HEK293 (cell line): ENCODE results near the gene ARMC3.

ENCODE experiments used
- CTCF ChIA-PET: fragments of 350-600 bp; formaldehyde crosslinking; extraction: SDS; loops from one replicate; lab custom pipeline; 2021; ENCODE audit warnings: antibody characterized with exemption; lab: Yijun Ruan, JAX
- POLR2A ChIA-PET: fragments of 300-600 bp; formaldehyde crosslinking; extraction: SDS; loops from one replicate; lab custom pipeline; 2020; ENCODE audit warnings: antibody characterized with exemption, inconsistent platforms; lab: Yijun Ruan, JAX
- H3K27ac ChIP-seq: fragments of 200-500 bp; sonication (Bioruptor generic); 2 replicates; pipeline ENCODE4 v1.5.1; 2014; ENCODE audit warnings: low read depth, low read length, control low read depth, inconsistent platforms; ENCODE audit errors: extremely low read depth
- H3K36me3 ChIP-seq, 2 experiments: fragments of 200-500 bp in 1 of 2; sonication (Bioruptor generic) in 1 of 2; 1 replicate in 1 of 2; 2 replicates in 1 of 2; pipeline ENCODE4 v1.5.1; 2014 to 2017; ENCODE audit warnings: inconsistent platforms in 2 of 2, low read length in 2 of 2; ENCODE audit not compliant: control insufficient read depth in 2 of 2, insufficient read depth in 1 of 2
- H3K4me1 ChIP-seq: fragments of 200-500 bp; sonication (Bioruptor generic); 2 replicates; pipeline ENCODE4 v1.5.1; 2014; ENCODE audit warnings: mild to moderate bottlenecking, low read length, inconsistent platforms; ENCODE audit not compliant: control insufficient read depth, insufficient read depth
- H3K4me3 ChIP-seq: 2 replicates; pipeline ENCODE4 v1.5.1; 2011; ENCODE audit warnings: low read depth, mild to moderate bottlenecking, control low read depth, low read length, moderate library complexity
- H3K9me3 ChIP-seq: fragments of 200-500 bp; sonication (Bioruptor generic); 2 replicates; pipeline ENCODE4 v1.5.1; 2014; ENCODE audit warnings: low read depth, low read length, inconsistent platforms; ENCODE audit not compliant: control insufficient read depth, insufficient read depth
- EGR2 ChIP-seq: fragments of 450-650 bp; formaldehyde crosslinking; IDR thresholded peaks from 2 replicates; pipeline ENCODE4 v1.5.1; 2016; ENCODE audit warnings: low read depth, missing biosample characterization, missing genetic modification characterization
- FEZF1 ChIP-seq: fragments of 450-650 bp; formaldehyde crosslinking; IDR thresholded peaks from 2 replicates; pipeline ENCODE4 v1.5.1; 2016; ENCODE audit warnings: missing biosample characterization, missing genetic modification characterization
- GLIS1 ChIP-seq: fragments of 450-650 bp; formaldehyde crosslinking; IDR thresholded peaks from 2 replicates; pipeline ENCODE4 v1.5.1; 2016; ENCODE audit warnings: missing biosample characterization, missing genetic modification characterization
- KLF8 ChIP-seq: fragments of 450-650 bp; formaldehyde crosslinking; IDR thresholded peaks from 2 replicates; pipeline ENCODE4 v1.5.1; 2016; ENCODE audit warnings: missing biosample characterization, missing genetic modification characterization
- KLF9 ChIP-seq: fragments of 450-650 bp; formaldehyde crosslinking; IDR thresholded peaks from 2 replicates; pipeline ENCODE4 v1.5.1; 2016; ENCODE audit warnings: missing biosample characterization, missing genetic modification characterization, low read depth
- MEIS1 ChIP-seq: sonication (generic); formaldehyde crosslinking; IDR thresholded peaks from 2 replicates; pipeline ENCODE4 v1.8.1; 2022; ENCODE audit warnings: missing genetic modification reagents, mild to moderate bottlenecking, borderline replicate concordance
- OVOL3 ChIP-seq: fragments of 450-650 bp; formaldehyde crosslinking; IDR thresholded peaks from 2 replicates; pipeline ENCODE4 v1.5.1; 2016; ENCODE audit warnings: missing biosample characterization, missing genetic modification characterization
- ZNF157 ChIP-seq: fragments of 450-650 bp; formaldehyde crosslinking; IDR thresholded peaks from 2 replicates; pipeline ENCODE4 v1.5.1; 2016; ENCODE audit warnings: missing biosample characterization, missing genetic modification characterization
- ZNF16 ChIP-seq: fragments of 450-650 bp; formaldehyde crosslinking; IDR thresholded peaks from 2 replicates; pipeline ENCODE4 v1.5.1; 2016; ENCODE audit warnings: low read depth, missing biosample characterization, missing genetic modification characterization
- ZNF2 ChIP-seq: fragments of 450-650 bp; formaldehyde crosslinking; IDR thresholded peaks from 2 replicates; pipeline ENCODE4 v1.5.1; 2016; ENCODE audit warnings: missing biosample characterization, missing genetic modification characterization
- ZNF221 ChIP-seq: fragments of 450-650 bp; formaldehyde crosslinking; IDR thresholded peaks from 2 replicates; pipeline ENCODE4 v1.5.1; 2017; ENCODE audit warnings: missing biosample characterization, missing genetic modification characterization, borderline replicate concordance
- ZNF223 ChIP-seq: fragments of 450-650 bp; formaldehyde crosslinking; IDR thresholded peaks from 2 replicates; pipeline ENCODE4 v1.5.1; 2016; ENCODE audit warnings: missing biosample characterization, missing genetic modification characterization
- ZNF341 ChIP-seq: fragments of 450-650 bp; formaldehyde crosslinking; IDR thresholded peaks from 2 replicates; pipeline ENCODE4; 2016; ENCODE audit warnings: low read depth, missing biosample characterization, missing genetic modification characterization
- ZNF423 ChIP-seq: fragments of 450-650 bp; formaldehyde crosslinking; IDR thresholded peaks from 2 replicates; pipeline ENCODE4 v1.5.1; 2016; ENCODE audit warnings: missing biosample characterization, missing genetic modification characterization
- ZNF473 ChIP-seq: fragments of 450-650 bp; formaldehyde crosslinking; IDR thresholded peaks from 2 replicates; pipeline ENCODE4 v1.5.1; 2017; ENCODE audit warnings: missing biosample characterization, missing genetic modification characterization
- ZNF48 ChIP-seq: fragments of 450-650 bp; formaldehyde crosslinking; IDR thresholded peaks from 2 replicates; pipeline ENCODE4 v1.5.1; 2016; ENCODE audit warnings: missing biosample characterization, missing genetic modification characterization
- ZNF510 ChIP-seq: fragments of 450-650 bp; formaldehyde crosslinking; IDR thresholded peaks from 2 replicates; pipeline ENCODE4 v1.5.1; 2018; ENCODE audit warnings: mild to moderate bottlenecking, missing genetic modification characterization, missing biosample characterization; ENCODE audit not compliant: insufficient replicate concordance
- ZNF571 ChIP-seq: fragments of 450-650 bp; formaldehyde crosslinking; IDR thresholded peaks from 2 replicates; pipeline ENCODE4 v1.5.0; 2017; ENCODE audit warnings: missing biosample characterization, missing genetic modification characterization
- ZNF654 ChIP-seq: fragments of 450-650 bp; formaldehyde crosslinking; IDR thresholded peaks from 2 replicates; pipeline ENCODE4 v1.5.1; 2016; ENCODE audit warnings: low read depth, missing biosample characterization, missing genetic modification characterization
- ZNF658 ChIP-seq: fragments of 450-650 bp; formaldehyde crosslinking; IDR thresholded peaks from 2 replicates; pipeline ENCODE4; 2016; ENCODE audit warnings: missing biosample characterization, missing genetic modification characterization
- ZNF660 ChIP-seq: fragments of 450-650 bp; IDR thresholded peaks from 2 replicates; pipeline ENCODE4 v1.5.1; 2018; ENCODE audit warnings: missing biosample characterization, mild to moderate bottlenecking, missing genetic modification characterization
- ZNF76 ChIP-seq: fragments of 450-650 bp; formaldehyde crosslinking; IDR thresholded peaks from 2 replicates; pipeline ENCODE4; 2016; ENCODE audit warnings: low read depth, missing biosample characterization, missing genetic modification characterization, borderline replicate concordance
- ZNF843 ChIP-seq: fragments of 450-650 bp; formaldehyde crosslinking; IDR thresholded peaks from 2 replicates; pipeline ENCODE4 v1.5.1; 2016; ENCODE audit warnings: missing biosample characterization, missing genetic modification characterization
- TF ChIP-seq, protein P1 (sequence below): fragments of 450-650 bp; formaldehyde crosslinking; IDR thresholded peaks from 2 replicates; pipeline ENCODE4 v1.5.1; 2016; ENCODE audit warnings: missing biosample characterization, missing genetic modification characterization
- TF ChIP-seq, protein P2 (sequence below): fragments of 450-650 bp; formaldehyde crosslinking; IDR thresholded peaks from 2 replicates; pipeline ENCODE4 v1.5.1; 2017; ENCODE audit warnings: missing biosample characterization, missing genetic modification characterization
- TF ChIP-seq, protein P3 (sequence below): fragments of 450-650 bp; formaldehyde crosslinking; conservative IDR thresholded peaks from 2 replicates; pipeline ENCODE4 v1.5.1; 2016; ENCODE audit warnings: low read depth, missing biosample characterization, missing genetic modification characterization
- TF ChIP-seq, protein P4 (sequence below): fragments of 450-650 bp; formaldehyde crosslinking; IDR thresholded peaks from 2 replicates; pipeline ENCODE4 v1.5.1; 2016; ENCODE audit warnings: missing biosample characterization, missing genetic modification characterization

The ARMC3 gene

DNA sequence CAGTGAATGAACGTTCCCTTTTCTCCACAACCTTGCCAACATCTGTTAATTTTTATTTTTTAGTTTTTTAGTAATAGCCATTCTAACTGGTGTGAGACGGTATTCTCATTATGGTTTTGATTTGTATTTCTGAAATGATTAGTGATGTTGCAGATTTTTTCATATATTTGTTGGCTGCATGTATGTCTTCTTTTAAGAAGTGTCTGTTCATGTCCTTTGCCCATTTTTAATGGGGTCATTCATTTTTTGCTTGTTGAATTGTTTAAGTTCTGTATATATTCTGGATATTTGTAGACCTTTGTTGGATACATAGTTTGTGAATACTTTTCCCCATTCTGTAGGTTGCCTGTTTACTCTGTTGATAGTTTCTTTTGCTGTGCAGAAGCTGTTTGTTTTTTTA is 93.6 kb downstream of the ARMC3 start:
- Histone ChIP-seq H3K36me3 (no peaks in the 10 kb centered on the region), H3K9me3 (no peaks in the 10 kb centered on the region), H3K27ac (no peak overlapping the region), H3K4me3 (no peak overlapping the region), H3K4me1 (no peaks in the 10 kb centered on the region)
- TF ChIP-seq ZNF654 (tag by site-specific recombination) = no peak
- no peak for TF ChIP-seq KLF8
- TF ChIP-seq FEZF1 (tag by site-specific recombination) = no peak
- TF ChIP-seq, protein P1, sequence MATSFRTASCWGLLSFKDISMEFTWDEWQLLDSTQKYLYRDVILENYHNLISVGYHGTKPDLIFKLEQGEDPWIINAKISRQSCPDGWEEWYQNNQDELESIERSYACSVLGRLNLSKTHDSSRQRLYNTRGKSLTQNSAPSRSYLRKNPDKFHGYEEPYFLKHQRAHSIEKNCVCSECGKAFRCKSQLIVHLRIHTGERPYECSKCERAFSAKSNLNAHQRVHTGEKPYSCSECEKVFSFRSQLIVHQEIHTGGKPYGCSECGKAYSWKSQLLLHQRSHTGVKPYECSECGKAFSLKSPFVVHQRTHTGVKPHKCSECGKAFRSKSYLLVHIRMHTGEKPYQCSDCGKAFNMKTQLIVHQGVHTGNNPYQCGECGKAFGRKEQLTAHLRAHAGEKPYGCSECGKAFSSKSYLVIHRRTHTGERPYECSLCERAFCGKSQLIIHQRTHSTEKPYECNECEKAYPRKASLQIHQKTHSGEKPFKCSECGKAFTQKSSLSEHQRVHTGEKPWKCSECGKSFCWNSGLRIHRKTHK = no peak
- TF ChIP-seq, protein P2, sequence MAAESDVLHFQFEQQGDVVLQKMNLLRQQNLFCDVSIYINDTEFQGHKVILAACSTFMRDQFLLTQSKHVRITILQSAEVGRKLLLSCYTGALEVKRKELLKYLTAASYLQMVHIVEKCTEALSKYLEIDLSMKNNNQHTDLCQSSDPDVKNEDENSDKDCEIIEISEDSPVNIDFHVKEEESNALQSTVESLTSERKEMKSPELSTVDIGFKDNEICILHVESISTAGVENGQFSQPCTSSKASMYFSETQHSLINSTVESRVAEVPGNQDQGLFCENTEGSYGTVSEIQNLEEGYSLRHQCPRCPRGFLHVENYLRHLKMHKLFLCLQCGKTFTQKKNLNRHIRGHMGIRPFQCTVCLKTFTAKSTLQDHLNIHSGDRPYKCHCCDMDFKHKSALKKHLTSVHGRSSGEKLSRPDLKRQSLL (tag by site-specific recombination) = no peak
- TF ChIP-seq ZNF473 = no peak
- no peak for TF ChIP-seq KLF9 (tag by site-specific recombination)
- no peak for TF ChIP-seq ZNF16
- no peak for TF ChIP-seq ZNF223
- TF ChIP-seq, protein P3, sequence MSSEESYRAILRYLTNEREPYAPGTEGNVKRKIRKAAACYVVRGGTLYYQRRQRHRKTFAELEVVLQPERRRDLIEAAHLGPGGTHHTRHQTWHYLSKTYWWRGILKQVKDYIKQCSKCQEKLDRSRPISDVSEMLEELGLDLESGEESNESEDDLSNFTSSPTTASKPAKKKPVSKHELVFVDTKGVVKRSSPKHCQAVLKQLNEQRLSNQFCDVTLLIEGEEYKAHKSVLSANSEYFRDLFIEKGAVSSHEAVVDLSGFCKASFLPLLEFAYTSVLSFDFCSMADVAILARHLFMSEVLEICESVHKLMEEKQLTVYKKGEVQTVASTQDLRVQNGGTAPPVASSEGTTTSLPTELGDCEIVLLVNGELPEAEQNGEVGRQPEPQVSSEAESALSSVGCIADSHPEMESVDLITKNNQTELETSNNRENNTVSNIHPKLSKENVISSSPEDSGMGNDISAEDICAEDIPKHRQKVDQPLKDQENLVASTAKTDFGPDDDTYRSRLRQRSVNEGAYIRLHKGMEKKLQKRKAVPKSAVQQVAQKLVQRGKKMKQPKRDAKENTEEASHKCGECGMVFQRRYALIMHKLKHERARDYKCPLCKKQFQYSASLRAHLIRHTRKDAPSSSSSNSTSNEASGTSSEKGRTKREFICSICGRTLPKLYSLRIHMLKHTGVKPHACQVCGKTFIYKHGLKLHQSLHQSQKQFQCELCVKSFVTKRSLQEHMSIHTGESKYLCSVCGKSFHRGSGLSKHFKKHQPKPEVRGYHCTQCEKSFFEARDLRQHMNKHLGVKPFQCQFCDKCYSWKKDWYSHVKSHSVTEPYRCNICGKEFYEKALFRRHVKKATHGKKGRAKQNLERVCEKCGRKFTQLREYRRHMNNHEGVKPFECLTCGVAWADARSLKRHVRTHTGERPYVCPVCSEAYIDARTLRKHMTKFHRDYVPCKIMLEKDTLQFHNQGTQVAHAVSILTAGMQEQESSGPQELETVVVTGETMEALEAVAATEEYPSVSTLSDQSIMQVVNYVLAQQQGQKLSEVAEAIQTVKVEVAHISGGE (tag by site-specific recombination) = no peak
- ChIA-PET CTCF (no interaction called here), POLR2A (no interaction called here)

DNA sequence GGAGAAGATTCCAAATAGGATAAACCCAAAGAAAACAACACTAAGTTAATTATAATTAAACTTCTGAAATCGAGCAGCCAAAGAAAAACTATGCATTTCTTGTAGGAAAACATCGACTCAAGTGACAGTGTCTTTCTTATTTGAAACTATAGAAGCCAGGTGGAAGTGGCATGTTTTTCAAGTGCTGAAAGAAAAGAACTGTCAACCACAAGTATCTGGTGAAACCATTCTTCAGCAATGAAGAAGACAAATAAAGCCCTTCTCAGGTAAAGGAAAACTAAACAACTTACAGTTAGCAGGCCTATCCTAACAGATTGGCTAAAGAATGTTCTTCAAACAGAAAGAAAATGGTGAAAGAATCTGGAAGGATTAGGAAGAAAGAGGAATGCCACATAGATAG is 96.1 kb downstream of the ARMC3 start:
- H3K4me3 ChIP-seq = no peak overlapping the region
- CTCF ChIA-PET = no interaction called here

More for the DNA sequence above, 96.1 kb downstream of the ARMC3 start:
- Histone ChIP-seq H3K36me3 (no peaks in the 10 kb centered on the region), H3K4me1 (no peaks in the 10 kb centered on the region), H3K9me3 (no peaks in the 10 kb centered on the region), H3K27ac (no peak overlapping the region)
- TF ChIP-seq MEIS1 = no peak
- TF ChIP-seq ZNF76 (tag by site-specific recombination) = no peak
- no peak for TF ChIP-seq ZNF510
- no peak for TF ChIP-seq ZNF157 (tag by site-specific recombination)
- TF ChIP-seq ZNF423 (tag by site-specific recombination) = no peak
- TF ChIP-seq ZNF571 = no peak
- no peak for TF ChIP-seq ZNF341 (tag by site-specific recombination)
- no peak for TF ChIP-seq ZNF221 (tag by site-specific recombination)
- TF ChIP-seq ZNF660 (tag by site-specific recombination) = no peak
- TF ChIP-seq ZNF223 = no peak
- no peak for TF ChIP-seq GLIS1 (tag by site-specific recombination)
- TF ChIP-seq ZNF48 (tag by site-specific recombination) = no peak
- TF ChIP-seq ZNF658 (tag by site-specific recombination) = no peak
- TF ChIP-seq, protein P4, sequence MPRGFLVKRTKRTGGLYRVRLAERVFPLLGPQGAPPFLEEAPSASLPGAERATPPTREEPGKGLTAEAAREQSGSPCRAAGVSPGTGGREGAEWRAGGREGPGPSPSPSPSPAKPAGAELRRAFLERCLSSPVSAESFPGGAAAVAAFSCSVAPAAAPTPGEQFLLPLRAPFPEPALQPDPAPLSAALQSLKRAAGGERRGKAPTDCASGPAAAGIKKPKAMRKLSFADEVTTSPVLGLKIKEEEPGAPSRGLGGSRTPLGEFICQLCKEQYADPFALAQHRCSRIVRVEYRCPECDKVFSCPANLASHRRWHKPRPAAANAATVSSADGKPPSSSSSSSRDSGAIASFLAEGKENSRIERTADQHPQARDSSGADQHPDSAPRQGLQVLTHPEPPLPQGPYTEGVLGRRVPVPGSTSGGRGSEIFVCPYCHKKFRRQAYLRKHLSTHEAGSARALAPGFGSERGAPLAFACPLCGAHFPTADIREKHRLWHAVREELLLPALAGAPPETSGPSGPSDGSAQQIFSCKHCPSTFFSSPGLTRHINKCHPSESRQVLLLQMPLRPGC (tag by site-specific recombination) = no peak
- no peak for TF ChIP-seq ZNF2 (tag by site-specific recombination)
- no peak for TF ChIP-seq ZNF843
- no peak for TF ChIP-seq EGR2
- TF ChIP-seq OVOL3 (tag by site-specific recombination) = no peak
- POLR2A ChIA-PET = no interaction called here
